ENCODE measurements around the gene SELPLG.

GRCh38 chr12:108582978-108583770, 50.5 kb downstream of the SELPLG start:
- no peak for TF ChIP-seq SMC3 (IDR thresholded peaks at IDR 0.05; ENCODE audit: low read depth, low read length)
- TF ChIP-seq, protein P1, sequence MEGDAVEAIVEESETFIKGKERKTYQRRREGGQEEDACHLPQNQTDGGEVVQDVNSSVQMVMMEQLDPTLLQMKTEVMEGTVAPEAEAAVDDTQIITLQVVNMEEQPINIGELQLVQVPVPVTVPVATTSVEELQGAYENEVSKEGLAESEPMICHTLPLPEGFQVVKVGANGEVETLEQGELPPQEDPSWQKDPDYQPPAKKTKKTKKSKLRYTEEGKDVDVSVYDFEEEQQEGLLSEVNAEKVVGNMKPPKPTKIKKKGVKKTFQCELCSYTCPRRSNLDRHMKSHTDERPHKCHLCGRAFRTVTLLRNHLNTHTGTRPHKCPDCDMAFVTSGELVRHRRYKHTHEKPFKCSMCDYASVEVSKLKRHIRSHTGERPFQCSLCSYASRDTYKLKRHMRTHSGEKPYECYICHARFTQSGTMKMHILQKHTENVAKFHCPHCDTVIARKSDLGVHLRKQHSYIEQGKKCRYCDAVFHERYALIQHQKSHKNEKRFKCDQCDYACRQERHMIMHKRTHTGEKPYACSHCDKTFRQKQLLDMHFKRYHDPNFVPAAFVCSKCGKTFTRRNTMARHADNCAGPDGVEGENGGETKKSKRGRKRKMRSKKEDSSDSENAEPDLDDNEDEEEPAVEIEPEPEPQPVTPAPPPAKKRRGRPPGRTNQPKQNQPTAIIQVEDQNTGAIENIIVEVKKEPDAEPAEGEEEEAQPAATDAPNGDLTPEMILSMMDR (conservative IDR thresholded peaks at IDR 0.05; ENCODE audit: low read depth, low read length), result no peak
- TF ChIP-seq CHD1 (IDR thresholded peaks at IDR 0.05; ENCODE audit: low read depth, low read length), result no peak
- no peak for TF ChIP-seq ELK1 (IDR thresholded peaks at IDR 0.05; ENCODE audit: borderline replicate concordance, low read depth, low read length)
- TF ChIP-seq RAD21 (IDR thresholded peaks at IDR 0.05; ENCODE audit: low read length), result no peak
- no peak for TF ChIP-seq MAFK (IDR thresholded peaks at IDR 0.05; ENCODE audit: low read depth, low read length)
- TF ChIP-seq POLR2A (IDR thresholded peaks at IDR 0.05; ENCODE audit: low read depth, low read length), result no peak
- no peak for TF ChIP-seq MXI1 (IDR thresholded peaks at IDR 0.05; ENCODE audit: borderline replicate concordance, low read depth, low read length)
- TF ChIP-seq RFX5 (IDR thresholded peaks at IDR 0.05; ENCODE audit: low read depth, low read length), result no peak

Measured in IMR-90 (cell line).